DND-41 (cell line): ENCODE measurements around the gene RAPGEF5.

Experiments used
- ATAC-seq: fragments of 200-7000 bp; cut with Tn5 transposase; 3 replicates; pipeline ENCODE4 v1.9.1; 2021; ENCODE audit warnings: low read depth; ENCODE audit not compliant: insufficient read depth
- DNase-seq: peaks from one replicate; pipeline ENCODE4 v3.0.0-alpha.2; 2020
- H2AFZ ChIP-seq: 2 replicates; pipeline ENCODE4 v1.6.0; 2012; ENCODE audit warnings: low read depth, low read length
- H3K27ac ChIP-seq: 2 replicates; pipeline ENCODE4 v1.5.1; 2012; ENCODE audit warnings: low read length, inconsistent platforms
- H3K27me3 ChIP-seq: fragments of 200-600 bp; sonication (generic); 2 replicates; pipeline ENCODE4 v1.6.0; 2012; ENCODE audit warnings: low read length, mild to moderate bottlenecking, inconsistent platforms; ENCODE audit not compliant: insufficient read depth, poor library complexity
- H3K36me3 ChIP-seq: 2 replicates; pipeline ENCODE4 v1.5.1; 2012; ENCODE audit warnings: low read length, inconsistent platforms; ENCODE audit not compliant: insufficient read depth
- H3K4me1 ChIP-seq: 2 replicates; pipeline ENCODE4 v1.5.1; 2012; ENCODE audit warnings: mild to moderate bottlenecking, low read length; ENCODE audit not compliant: insufficient read depth
- H3K4me2 ChIP-seq: 2 replicates; pipeline ENCODE4 v1.6.0; 2012; ENCODE audit warnings: mild to moderate bottlenecking, moderate library complexity, low read length, inconsistent platforms; ENCODE audit not compliant: insufficient read depth
- H3K4me3 ChIP-seq, 2 experiments: fragments of 200-600 bp in 1 of 2; shearing (Covaris generic) in 1 of 2; 2 replicates each; pipeline ENCODE4 v1.5.1; 2012 to 2016; ENCODE audit warnings: inconsistent platforms in 2 of 2, low read length in 2 of 2, mild to moderate bottlenecking in 2 of 2, low read depth in 1 of 2, moderate library complexity in 1 of 2
- H3K79me2 ChIP-seq: 2 replicates; pipeline ENCODE4 v1.6.0; 2012; ENCODE audit warnings: low read length, inconsistent platforms; ENCODE audit not compliant: insufficient read depth
- H3K9ac ChIP-seq: 2 replicates; pipeline ENCODE4 v1.6.0; 2012; ENCODE audit warnings: low read depth, mild to moderate bottlenecking, inconsistent platforms, low read length, moderate library complexity
- H3K9me3 ChIP-seq: 2 replicates; pipeline ENCODE4 v1.5.1; 2012; ENCODE audit warnings: low read length, moderate library complexity, mild to moderate bottlenecking, inconsistent platforms; ENCODE audit not compliant: insufficient read depth, severe bottlenecking
- H4K20me1 ChIP-seq: 2 replicates; pipeline ENCODE4 v1.6.0; 2012; ENCODE audit warnings: low read length; ENCODE audit not compliant: insufficient read depth
- EZH2 ChIP-seq: IDR thresholded peaks from 3 replicates; pipeline ENCODE4 v1.6.1; 2012; ENCODE audit warnings: borderline replicate concordance, low read depth, mild to moderate bottlenecking, moderate library complexity, low read length, inconsistent platforms; ENCODE audit not compliant: severe bottlenecking
- TF ChIP-seq, protein P1 (sequence below): IDR thresholded peaks from 2 replicates; pipeline ENCODE4 v1.5.1; 2012; ENCODE audit warnings: borderline replicate concordance, low read length, moderate library complexity, mild to moderate bottlenecking; ENCODE audit not compliant: poor library complexity, severe bottlenecking; ENCODE audit errors: extremely low read depth

RAPGEF5 gene, protein sequence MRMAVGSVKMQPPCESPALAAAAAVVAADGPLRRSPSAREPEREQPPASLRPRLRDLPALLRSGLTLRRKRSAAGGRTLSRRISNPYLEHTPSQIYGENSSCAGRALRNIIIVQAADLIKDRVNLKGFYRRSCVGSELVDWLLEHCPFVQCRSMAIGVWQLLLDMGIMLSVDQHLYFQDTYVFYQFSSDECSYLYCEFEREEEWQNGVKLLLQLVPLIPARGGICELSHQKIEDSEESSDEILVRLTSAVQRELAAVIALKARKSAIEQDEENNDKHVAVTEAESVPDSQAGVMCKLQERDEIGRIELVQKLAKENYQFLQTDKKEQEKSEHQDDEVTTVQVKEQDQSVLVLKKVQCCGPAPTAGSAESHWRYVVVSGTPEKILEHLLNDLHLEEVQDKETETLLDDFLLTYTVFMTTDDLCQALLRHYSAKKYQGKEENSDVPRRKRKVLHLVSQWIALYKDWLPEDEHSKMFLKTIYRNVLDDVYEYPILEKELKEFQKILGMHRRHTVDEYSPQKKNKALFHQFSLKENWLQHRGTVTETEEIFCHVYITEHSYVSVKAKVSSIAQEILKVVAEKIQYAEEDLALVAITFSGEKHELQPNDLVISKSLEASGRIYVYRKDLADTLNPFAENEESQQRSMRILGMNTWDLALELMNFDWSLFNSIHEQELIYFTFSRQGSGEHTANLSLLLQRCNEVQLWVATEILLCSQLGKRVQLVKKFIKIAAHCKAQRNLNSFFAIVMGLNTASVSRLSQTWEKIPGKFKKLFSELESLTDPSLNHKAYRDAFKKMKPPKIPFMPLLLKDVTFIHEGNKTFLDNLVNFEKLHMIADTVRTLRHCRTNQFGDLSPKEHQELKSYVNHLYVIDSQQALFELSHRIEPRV

DNA sequence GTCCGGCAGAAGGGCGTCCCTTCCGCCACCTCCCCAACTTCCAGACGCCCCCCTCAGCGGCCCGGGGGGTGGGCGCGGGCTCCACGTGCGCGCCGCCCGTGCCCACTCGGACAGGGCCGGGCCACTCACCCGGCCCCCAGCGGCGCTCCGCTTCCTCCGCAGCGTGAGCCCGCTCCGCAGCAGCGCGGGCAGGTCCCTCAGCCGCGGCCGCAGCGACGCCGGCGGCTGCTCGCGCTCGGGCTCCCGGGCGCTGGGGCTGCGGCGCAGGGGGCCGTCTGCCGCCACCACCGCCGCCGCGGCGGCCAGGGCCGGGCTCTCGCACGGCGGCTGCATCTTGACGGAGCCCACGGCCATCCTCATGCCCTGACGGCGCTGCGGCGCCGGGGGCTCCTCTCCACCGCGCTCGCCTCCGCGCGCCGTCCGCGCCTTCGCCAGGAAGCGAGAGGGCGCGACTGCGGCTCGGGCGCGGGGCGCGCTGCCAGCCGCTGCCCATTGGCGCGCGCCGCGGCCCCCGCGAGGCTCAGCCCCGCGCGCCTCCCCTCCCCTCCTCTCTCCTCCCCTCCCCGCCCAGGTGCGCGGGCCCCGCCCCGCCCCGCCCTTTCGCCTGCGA is at the start of gene RAPGEF5:
Gene RAPGEF5, minus strand, starts transcription at position 454 of the 610 bp plus-strand sequence. Its CDS starts 94 bp downstream, at position 360.
- H3K9ac ChIP-seq, result peak within 1 kb of the TSS; percentile 79
- H3K79me2 ChIP-seq, result peaks cover 51% of the 10 kb centered on the region
- 0 out of 2 replicates have a peak, but pooled peaks cover 2% of the 10 kb centered on the region for H4K20me1 ChIP-seq
- H3K4me3 ChIP-seq, result peak within 1 kb of the TSS; percentile 68 to 98; a peak in 3 of 4 replicates
- no peaks in the 10 kb centered on the region for H3K27me3 ChIP-seq
- H2AFZ ChIP-seq, result peak within 1 kb of the TSS; percentile 87
- H3K9me3 ChIP-seq, result peaks cover 14% of the 10 kb centered on the region
- TF ChIP-seq, protein P1, sequence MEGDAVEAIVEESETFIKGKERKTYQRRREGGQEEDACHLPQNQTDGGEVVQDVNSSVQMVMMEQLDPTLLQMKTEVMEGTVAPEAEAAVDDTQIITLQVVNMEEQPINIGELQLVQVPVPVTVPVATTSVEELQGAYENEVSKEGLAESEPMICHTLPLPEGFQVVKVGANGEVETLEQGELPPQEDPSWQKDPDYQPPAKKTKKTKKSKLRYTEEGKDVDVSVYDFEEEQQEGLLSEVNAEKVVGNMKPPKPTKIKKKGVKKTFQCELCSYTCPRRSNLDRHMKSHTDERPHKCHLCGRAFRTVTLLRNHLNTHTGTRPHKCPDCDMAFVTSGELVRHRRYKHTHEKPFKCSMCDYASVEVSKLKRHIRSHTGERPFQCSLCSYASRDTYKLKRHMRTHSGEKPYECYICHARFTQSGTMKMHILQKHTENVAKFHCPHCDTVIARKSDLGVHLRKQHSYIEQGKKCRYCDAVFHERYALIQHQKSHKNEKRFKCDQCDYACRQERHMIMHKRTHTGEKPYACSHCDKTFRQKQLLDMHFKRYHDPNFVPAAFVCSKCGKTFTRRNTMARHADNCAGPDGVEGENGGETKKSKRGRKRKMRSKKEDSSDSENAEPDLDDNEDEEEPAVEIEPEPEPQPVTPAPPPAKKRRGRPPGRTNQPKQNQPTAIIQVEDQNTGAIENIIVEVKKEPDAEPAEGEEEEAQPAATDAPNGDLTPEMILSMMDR, result no peak
- no peak for TF ChIP-seq EZH2
- peak; percentile 61 for DNase-seq
- peaks cover 53% of the 10 kb centered on the region for H3K4me1 ChIP-seq
- H3K36me3 ChIP-seq, result peaks cover 30% of the 10 kb centered on the region
- peak; percentile 74 for ATAC-seq
- peak within 1 kb of the TSS; percentile 99 for H3K4me2 ChIP-seq
- H3K27ac ChIP-seq, result peak within 1 kb of the TSS; percentile 95

DNA sequence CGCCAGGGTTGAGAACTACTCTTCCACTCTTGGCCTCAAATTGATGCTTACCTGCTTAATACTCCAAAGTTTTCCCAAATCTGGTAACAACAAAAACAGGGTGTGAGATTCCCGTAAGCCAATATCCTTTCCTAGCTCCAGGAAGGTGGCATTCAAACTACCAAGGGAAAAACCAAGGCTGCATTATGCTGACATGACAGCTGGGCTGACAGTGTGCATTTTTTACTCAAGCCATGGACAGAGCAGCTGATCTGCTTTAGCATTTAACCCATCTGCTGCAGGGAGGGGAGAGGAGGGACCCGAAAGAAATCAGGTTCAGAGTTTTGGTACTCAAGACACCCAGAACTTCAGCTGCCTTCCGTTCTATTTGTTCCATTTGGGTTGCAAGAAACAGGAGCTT is 49.8 kb upstream of the RAPGEF5 start:
- Histone ChIP-seq H3K9ac (no peak overlapping the region; the same call in 1 of the 2 replicates), H3K27me3 (no peaks in the 10 kb centered on the region), H2AFZ (no peak overlapping the region), H3K27ac (peak overlapping the region; percentile 26; the same call in 1 of the 2 replicates), H3K4me3 (no peak overlapping the region), H3K9me3 (no peaks in the 10 kb centered on the region), H3K4me1 (peaks cover 36% of the 10 kb centered on the region), H3K79me2 (no peaks in the 10 kb centered on the region), H3K36me3 (no peaks in the 10 kb centered on the region), H3K4me2 (no peak overlapping the region), H4K20me1 (no peaks in the 10 kb centered on the region)
- TF ChIP-seq, protein P1, result no peak
- no peak for DNase-seq
- ATAC-seq, result no peak

DNA sequence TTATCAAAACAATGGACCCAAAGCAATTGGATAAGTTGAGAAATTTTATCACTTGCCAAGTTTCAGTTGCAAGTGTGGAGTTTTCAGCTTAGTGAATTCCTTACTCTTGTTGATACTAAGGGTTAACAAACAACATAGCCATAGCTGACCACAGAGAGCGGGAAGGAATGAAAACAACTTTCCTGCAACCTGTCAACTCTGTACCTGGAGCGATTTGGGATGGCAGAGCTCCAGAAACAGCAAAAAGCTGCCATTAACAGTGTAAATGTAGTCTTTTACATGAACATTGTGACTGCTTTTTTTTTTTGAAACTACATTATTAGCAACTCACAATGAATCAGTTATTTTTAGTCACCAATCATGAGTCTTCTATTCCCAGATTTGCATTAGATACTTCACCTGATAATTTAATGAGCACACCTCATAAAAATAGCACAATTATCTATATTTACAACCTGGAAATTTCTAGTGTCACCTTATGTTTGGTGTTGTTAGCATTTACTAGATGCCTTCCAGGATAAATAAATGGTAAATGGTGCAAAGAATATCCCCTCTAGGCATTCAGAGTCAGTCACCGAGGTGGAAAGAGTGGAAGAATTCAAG is 47.6 kb upstream of the RAPGEF5 start:
- no peak overlapping the region for H3K9ac ChIP-seq
- no peaks in the 10 kb centered on the region for H3K36me3 ChIP-seq
- H4K20me1 ChIP-seq, result no peaks in the 10 kb centered on the region
- no peak for DNase-seq
- H3K79me2 ChIP-seq, result no peaks in the 10 kb centered on the region
- H3K9me3 ChIP-seq, result no peaks in the 10 kb centered on the region
- no peak for TF ChIP-seq EZH2
- TF ChIP-seq, protein P1, result no peak
- no peak overlapping the region for H3K27ac ChIP-seq
- no peaks in the 10 kb centered on the region for H3K27me3 ChIP-seq
- no peak overlapping the region for H3K4me3 ChIP-seq
- H2AFZ ChIP-seq, result no peak overlapping the region
- ATAC-seq, result no peak
- H3K4me2 ChIP-seq, result no peak overlapping the region
- H3K4me1 ChIP-seq, result peaks cover 41% of the 10 kb centered on the region
